HepG2 (cell line): ENCODE results near the gene MAPK6. TPM values are rescaled to one million over a fixed set of nuclear protein-coding genes. Genes with fewer than 3 reads are reported as not detected.

ENCODE experiments used
- EED ChIP-seq: sonication (generic); formaldehyde crosslinking; IDR thresholded peaks from 2 replicates; pipeline ENCODE4 v1.5.0; 2020; ENCODE audit warnings: mild to moderate bottlenecking, missing genetic modification reagents
- FOXA3 ChIP-seq: IDR thresholded peaks from 2 replicates; pipeline ENCODE4 v1.6.1; 2016; ENCODE audit warnings: missing genetic modification reagents, missing compliant biosample characterization
- GTF3A ChIP-seq: sonication (generic); formaldehyde crosslinking; conservative IDR thresholded peaks from 2 replicates; pipeline ENCODE4 v1.4.0; 2020; ENCODE audit warnings: mild to moderate bottlenecking, missing genetic modification reagents
- JARID2 ChIP-seq: sonication (generic); formaldehyde crosslinking; IDR thresholded peaks from 2 replicates; pipeline ENCODE4 v1.8.1; 2023; ENCODE audit warnings: missing genetic modification reagents, inconsistent platforms; ENCODE audit not compliant: insufficient replicate concordance
- KDM3A ChIP-seq: IDR thresholded peaks from 2 replicates; pipeline ENCODE4 v1.6.1; 2018; ENCODE audit warnings: low read depth, missing compliant biosample characterization
- MEF2D ChIP-seq: sonication (generic); formaldehyde crosslinking; IDR thresholded peaks from 2 replicates; pipeline ENCODE4 v1.5.1; 2020; ENCODE audit warnings: mild to moderate bottlenecking, missing genetic modification reagents
- NR2C2 ChIP-seq: sonication (generic); formaldehyde crosslinking; IDR thresholded peaks from 2 replicates; pipeline ENCODE4 v1.4.0; 2020; ENCODE audit warnings: missing genetic modification reagents, mild to moderate bottlenecking, moderate library complexity, borderline replicate concordance
- PLRG1 ChIP-seq: fragments of 450-650 bp; conservative IDR thresholded peaks from 2 replicates; pipeline ENCODE4 v1.6.1; 2016
- POLR2A ChIP-seq, 2 experiments: IDR thresholded peaks; 2 replicates each; pipeline ENCODE4 v1.6.1; 2011; ENCODE audit warnings: low read depth in 2 of 2, low read length in 2 of 2, mild to moderate bottlenecking in 1 of 2, moderate library complexity in 1 of 2; ENCODE audit not compliant: insufficient read depth in 1 of 2
- PRMT3 ChIP-seq: sonication (generic); formaldehyde crosslinking; IDR thresholded peaks from 2 replicates; pipeline ENCODE4 v1.8.1; 2022; ENCODE audit warnings: low read depth, mild to moderate bottlenecking, moderate library complexity, missing genetic modification reagents, borderline replicate concordance
- TMF1 ChIP-seq: sonication (generic); formaldehyde crosslinking; IDR thresholded peaks from 2 replicates; pipeline ENCODE4 v1.8.1; 2022; ENCODE audit warnings: low read depth, missing genetic modification reagents
- YEATS4 ChIP-seq: sonication (generic); formaldehyde crosslinking; IDR thresholded peaks from 2 replicates; pipeline ENCODE4 v1.4.0; 2020; ENCODE audit warnings: missing genetic modification reagents, borderline replicate concordance
- ZBTB40 ChIP-seq, 2 experiments: fragments of 450-650 bp in 1 of 2; sonication (generic) in 1 of 2; formaldehyde crosslinking in 1 of 2; IDR thresholded peaks; 2 replicates each; pipeline versions ENCODE4 v1.6.1 to v1.8.0; 2016 to 2022; ENCODE audit warnings: antibody characterized with exemption in 1 of 2, mild to moderate bottlenecking in 1 of 2, missing genetic modification reagents in 1 of 2
- ZNF143 ChIP-seq: sonication (generic); formaldehyde crosslinking; IDR thresholded peaks from 2 replicates; pipeline ENCODE4 v1.4.0; 2020; ENCODE audit warnings: missing genetic modification reagents
- ZNF160 ChIP-seq: sonication (generic); formaldehyde crosslinking; IDR thresholded peaks from 2 replicates; pipeline ENCODE4 v1.8.0; 2022; ENCODE audit warnings: mild to moderate bottlenecking, inconsistent platforms, missing genetic modification reagents
- ZNF354B ChIP-seq: sonication (generic); formaldehyde crosslinking; IDR thresholded peaks from 2 replicates; pipeline ENCODE4 v1.8.0; 2022; ENCODE audit warnings: mild to moderate bottlenecking, missing genetic modification reagents
- ZNF367 ChIP-seq: sonication (generic); formaldehyde crosslinking; IDR thresholded peaks from 2 replicates; pipeline ENCODE4 v1.4.0; 2020; ENCODE audit warnings: missing genetic modification reagents, borderline replicate concordance
- ZNF432 ChIP-seq: sonication (generic); formaldehyde crosslinking; IDR thresholded peaks from 2 replicates; pipeline ENCODE4 v1.5.0; 2020; ENCODE audit warnings: missing genetic modification reagents, mild to moderate bottlenecking, borderline replicate concordance
- ZNF614 ChIP-seq: IDR thresholded peaks from 2 replicates; pipeline ENCODE4 v1.6.1; 2018; ENCODE audit warnings: missing biosample characterization, missing genetic modification reagents, inconsistent platforms, borderline replicate concordance
- ZNF672 ChIP-seq: sonication (generic); formaldehyde crosslinking; IDR thresholded peaks from 2 replicates; pipeline ENCODE4 v1.8.1; 2022; ENCODE audit warnings: missing genetic modification reagents
- ZNF75D ChIP-seq: sonication (generic); formaldehyde crosslinking; IDR thresholded peaks from 2 replicates; pipeline ENCODE4 v1.8.1; 2023; ENCODE audit warnings: missing genetic modification reagents, mild to moderate bottlenecking, borderline replicate concordance
- ZNF781 ChIP-seq: sonication (generic); formaldehyde crosslinking; IDR thresholded peaks from 2 replicates; pipeline ENCODE4 v1.5.1; 2020; ENCODE audit warnings: borderline replicate concordance, mild to moderate bottlenecking, missing genetic modification reagents; ENCODE audit errors: not compliant biosample characterization
- polyA plus RNA-seq, 8 experiments: library from polyadenylated mRNA; depleted of rRNA in 3 of 8; stranded (reverse) in 7 of 8; unstranded in 1 of 8; fragments of >200 nt; fragmentation: Illumina TruSeq in 4 of 8; extraction: Trizol in 4 of 8; gene quantifications; 2 replicates each; pipeline versions ENCODE4 v1.2.1 to v1.2.3, GENCODE V29; 2011 to 2016; ENCODE audit warnings: low read depth in 4 of 8, missing spikeins in 1 of 8, mixed read lengths in 1 of 8; ENCODE audit not compliant: insufficient read depth in 1 of 8
- total RNA-seq, 5 experiments: library from RNA; depleted of rRNA; stranded (reverse); fragments of >200 nt; fragmentation: Illumina TruSeq; extraction: Trizol; gene quantifications; 2 replicates each; pipeline ENCODE4 v1.2.3, GENCODE V29; 2016; ENCODE audit warnings: low read depth in 1 of 5

The MAPK6 gene
- total and polyA plus RNA-seq, 2 of the 13 experiments (the other 11 are each of a cell fraction or from before 2014, with no cell fraction given): 89.5 to 99.7 TPM

GRCh38 chr15:52008698-52009434 lies 10.2 kb upstream of the MAPK6 start (continued):
- TF ChIP-seq ZNF143 (CRISPR knock-in tag) (no peak), YEATS4 (CRISPR knock-in tag) (peak; percentile 48; the same call in 1 of the 2 replicates), JARID2 (no peak), PLRG1 (no peak), KDM3A (CRISPR knock-in tag) (no peak; the same call in 1 of the 2 replicates), ZNF354B (no peak), ZBTB40 (IDR thresholded peaks at IDR 0.05) (no peak), ZBTB40 (CRISPR knock-in tag; IDR thresholded peaks at IDR 0.05) (no peak; the same call in 1 of the 2 replicates), ZNF160 (CRISPR knock-in tag) (no peak), ZNF672 (CRISPR knock-in tag) (no peak), ZNF614 (peak; percentile 70; the same call in 1 of the 2 replicates), POLR2A (IDR thresholded peaks at IDR 0.05; ENCODE audit: insufficient read depth in 1 of 2, low read depth in 2 of 2, low read length in 2 of 2) (peak; percentile 35 to 49; a peak in 1 of 4 replicates), ZNF781 (CRISPR knock-in tag) (no peak), TMF1 (CRISPR knock-in tag) (no peak), FOXA3 (CRISPR knock-in tag) (peak; percentile 92), GTF3A (CRISPR knock-in tag) (no peak), EED (no peak), ZNF432 (CRISPR knock-in tag) (no peak), ZNF367 (no peak), ZNF75D (CRISPR knock-in tag) (no peak), NR2C2 (CRISPR knock-in tag) (peak; percentile 30; the same call in 1 of the 2 replicates), MEF2D (CRISPR knock-in tag) (peak; percentile 83), PRMT3 (CRISPR knock-in tag) (no peak)
